ENCODE results near the gene KCNT1. TPM values are rescaled to one million over a fixed set of nuclear protein-coding genes. Genes with fewer than 3 reads are reported as not detected.

KCNT1 gene
- total RNA-seq, 1 experiment from 2014 or later: 0.68 TPM

GRCh38 chr9:135674977-135675376, 27.0 kb upstream of the KCNT1 start:
- no peak overlapping the region for H3K4ac ChIP-seq (ENCODE audit: low read depth, low read length)
- H3K9ac ChIP-seq (ENCODE audit: extremely low read depth, insufficient read length, low read length): no peak overlapping the region
- no peak overlapping the region for H2BK12ac ChIP-seq (ENCODE audit: insufficient read length, low read depth, low read length)
- H3K79me2 ChIP-seq (ENCODE audit: insufficient read depth, low read length): no peaks in the 10 kb centered on the region
- H3K4me2 ChIP-seq (ENCODE audit: insufficient read depth, insufficient read length, low read length): no peak overlapping the region
- no peak overlapping the region for H3K18ac ChIP-seq (ENCODE audit: insufficient read length, low read depth, low read length)
- H3K79me1 ChIP-seq (ENCODE audit: insufficient read depth, low read depth, low read length, poor library complexity, severe bottlenecking): no peaks in the 10 kb centered on the region
- no peak overlapping the region for H3K4me3 Mint-ChIP-seq
- H3K36me3 Mint-ChIP-seq (ENCODE audit: insufficient read depth in 1 of 3, low read depth in 3 of 3): no peaks in the 10 kb centered on the region; a peak in 1 of 7 replicates
- TF ChIP-seq CTCF (conservative IDR thresholded peaks at IDR 0.05): no peak
- no peak overlapping the region for H2AFZ ChIP-seq (ENCODE audit: low read length)
- H3K9me3 Mint-ChIP-seq: peaks cover 0 to under 1% of the 10 kb centered on the region in 2 experiments; a peak in 2 of 5 replicates
- H3K27me3 ChIP-seq (ENCODE audit: insufficient read depth, low read length): no peaks in the 10 kb centered on the region
- H3K4me1 Mint-ChIP-seq: peaks cover 1 to 14% of the 10 kb centered on the region in 2 experiments
- no CpG with 5 or more reads among the region's 10 CpGs for WGBS (ENCODE audit: extremely low coverage, insufficient read length, low lambda C conversion rate)
- H4K91ac ChIP-seq (ENCODE audit: insufficient read length, low read depth, low read length): no peak overlapping the region
- H2BK120ac ChIP-seq (ENCODE audit: low read depth, low read length, poor library complexity, severe bottlenecking): no peak overlapping the region
- no peak for DNase-seq
- H2AK5ac ChIP-seq (ENCODE audit: insufficient read length, low read length): no peak overlapping the region
- H3K14ac ChIP-seq (ENCODE audit: insufficient read depth, low read length): 0 out of 2 replicates have a peak overlapping the region, but pooled peaks have one; percentile 29
- H3T11ph ChIP-seq (ENCODE audit: low read length): no peak overlapping the region
- no peak overlapping the region for H3K23ac ChIP-seq (ENCODE audit: insufficient read length, low read depth, low read length)
- no peak overlapping the region for H2BK5ac ChIP-seq (ENCODE audit: insufficient read length, low read length)
- no peaks in the 10 kb centered on the region for H3K23me2 ChIP-seq (ENCODE audit: insufficient read length, low read depth, low read length, poor library complexity, severe bottlenecking)
- no peaks in the 10 kb centered on the region for H3K27me3 Mint-ChIP-seq (ENCODE audit: low read depth)
- no peaks in the 10 kb centered on the region for H4K20me1 ChIP-seq (ENCODE audit: control insufficient read depth, insufficient read depth, insufficient read length)
- no peak overlapping the region for H4K8ac ChIP-seq (replicated peaks; ENCODE audit: insufficient read length, low read depth, low read length)
- peak overlapping the region in 2 of 3 experiments; percentile 61 to 83; a peak in 3 of 7 replicates for H3K27ac Mint-ChIP-seq
- H4K5ac ChIP-seq (ENCODE audit: insufficient read length, low read depth, low read length): no peak overlapping the region
- H2BK20ac ChIP-seq (ENCODE audit: low read depth, low read length, poor library complexity, severe bottlenecking): no peak overlapping the region
- H2BK15ac ChIP-seq (ENCODE audit: low read depth, low read length): no peak overlapping the region
- no peak overlapping the region for H3K56ac ChIP-seq (ENCODE audit: insufficient read length, low read depth, low read length)
- H3K9me3 ChIP-seq (ENCODE audit: control insufficient read depth, low read depth, low read length): no peaks in the 10 kb centered on the region
- H3K27ac ChIP-seq (ENCODE audit: insufficient read length, low read depth, low read length): no peak overlapping the region
- no peaks in the 10 kb centered on the region for H3K4me1 ChIP-seq (ENCODE audit: insufficient read depth, low read length)
